HG03066 (cell line): ENCODE results near the gene MAP3K12.

ENCODE experiments used
- ATAC-seq: cut with Tn5 transposase; IDR thresholded peaks from one replicate; pipeline ENCODE4 v1.9.1; 2021; ENCODE audit warnings: low read depth; ENCODE audit not compliant: unreplicated experiment

Gene MAP3K12

GRCh38 chr12:53474819-53475218 is 24.4 kb downstream of the MAP3K12 start:
- no peak for ATAC-seq

GRCh38 chr12:53474077-53474476 is 25.2 kb downstream of the MAP3K12 start:
- no peak for ATAC-seq

- no peak for ATAC-seq
Measured at GRCh38 chr12:53472056-53472582, 27.1 kb downstream of the MAP3K12 start.

- no peak for ATAC-seq
Measured at GRCh38 chr12:53468282-53468681, 31.0 kb downstream of the MAP3K12 start.

GRCh38 chr12:53467880-53468279 is 31.4 kb downstream of the MAP3K12 start:
- ATAC-seq, result no peak

- no peak for ATAC-seq
Measured at GRCh38 chr12:53467082-53467481, 32.2 kb downstream of the MAP3K12 start.

- no peak for ATAC-seq
Measured at GRCh38 chr12:53466640-53467039, 32.6 kb downstream of the MAP3K12 start.

- ATAC-seq, result no peak
Measured at GRCh38 chr12:53465679-53466078, 33.6 kb downstream of the MAP3K12 start.

GRCh38 chr12:53464685-53465418 is 34.4 kb downstream of the MAP3K12 start:
- no peak for ATAC-seq

- ATAC-seq, result no peak
Measured at GRCh38 chr12:53463802-53464560, 35.3 kb downstream of the MAP3K12 start.

GRCh38 chr12:53462935-53463334 is 36.3 kb downstream of the MAP3K12 start:
- no peak for ATAC-seq

GRCh38 chr12:53461591-53461990 is 37.7 kb downstream of the MAP3K12 start:
- ATAC-seq, result no peak

- ATAC-seq, result no peak
Measured at GRCh38 chr12:53461059-53461458, 38.2 kb downstream of the MAP3K12 start.

- no peak for ATAC-seq
Measured at GRCh38 chr12:53459097-53459496, 40.2 kb downstream of the MAP3K12 start.

- ATAC-seq, result no peak
Measured at GRCh38 chr12:53456654-53457366, 42.4 kb downstream of the MAP3K12 start.

- no peak for ATAC-seq
Measured at GRCh38 chr12:53454707-53455106, 44.6 kb downstream of the MAP3K12 start.

GRCh38 chr12:53453953-53454640 is 45.2 kb downstream of the MAP3K12 start:
- ATAC-seq, result no peak

GRCh38 chr12:53452159-53453077 is 46.8 kb downstream of the MAP3K12 start:
- ATAC-seq, result no peak

- ATAC-seq, result peak; percentile 96
Measured at GRCh38 chr12:53451661-53452158, 47.5 kb downstream of the MAP3K12 start, which contains the start of gene PCBP2. PCBP2 (plus strand) TSS chr12:53452102; CDS start chr12:53454801, 2,699 bp downstream.
